K562 treated with DMSO at 1 percent for 12 hours (cell line): ENCODE measurements around the gene SLC35F3. TPM values are rescaled to one million over a fixed set of nuclear protein-coding genes. Genes with fewer than 3 reads are reported as not detected.

Experiments used
- total RNA-seq: library from RNA; unstranded; fragments of 300-600 nt; gene quantifications from 2 replicates; pipeline ENCODE4 v1.2.3, GENCODE V29; 2022; ENCODE audit not compliant: insufficient read depth

The SLC35F3 gene
- 1.9 and 3.5 TPM in 2 replicates for total RNA-seq

GRCh38 chr1:233904633-233905415 lies at the start of gene SLC35F3:
Gene SLC35F3 (plus strand): TSS chr1:233904676.

GRCh38 chr1:234373064-234373958 lies 468.8 kb downstream of the SLC35F3 start, which contains the start of gene COA6:
Gene COA6 (plus strand): TSS chr1:234373456. CDS start chr1:234373467, 11 bp downstream.

